DOHH2 (cell line): ENCODE results near the gene ZFHX3.

Source experiments
- CTCF ChIP-seq: fragments of 200-600 bp; sonication (generic); IDR thresholded peaks from one replicate; pipeline ENCODE4 v1.5.1; 2014; ENCODE audit warnings: antibody characterized with exemption, mild to moderate bottlenecking, low read depth, low read length; ENCODE audit not compliant: poor library complexity, severe bottlenecking
- EZH2phosphoT487 ChIP-seq: fragments of 200-600 bp; sonication (generic); IDR thresholded peaks from 2 replicates; pipeline ENCODE4 v1.6.1; 2017; ENCODE audit warnings: borderline replicate concordance, mild to moderate bottlenecking, antibody characterized with exemption, low read length, moderate library complexity, mixed read lengths

- TF ChIP-seq CTCF (no peak), EZH2phosphoT487 (no peak)
Measured at GRCh38 chr16:72789921-72790320, 258.0 kb downstream of the ZFHX3 start.
